ENCODE measurements around the gene CHST6.
"Not testable (repeated sequence)": the region's sequence is repeated elsewhere in the genome, so short reads cannot be mapped to it uniquely, and the experiment has no call there.

The CHST6 gene

GRCh38 chr16:75433732-75434413 is 61.4 kb downstream of the CHST6 start:
- no peak for DNase-seq (ENCODE audit: low spot score)

GRCh38 chr16:75432828-75433731 is 62.2 kb downstream of the CHST6 start, which contains the start of gene CFDP1:
Gene CFDP1, minus strand, starts transcription at chr16:75433503. Its CDS starts 151 bp downstream, at chr16:75433352.
- peak; percentile 99 for DNase-seq (ENCODE audit: low spot score)

DNA sequence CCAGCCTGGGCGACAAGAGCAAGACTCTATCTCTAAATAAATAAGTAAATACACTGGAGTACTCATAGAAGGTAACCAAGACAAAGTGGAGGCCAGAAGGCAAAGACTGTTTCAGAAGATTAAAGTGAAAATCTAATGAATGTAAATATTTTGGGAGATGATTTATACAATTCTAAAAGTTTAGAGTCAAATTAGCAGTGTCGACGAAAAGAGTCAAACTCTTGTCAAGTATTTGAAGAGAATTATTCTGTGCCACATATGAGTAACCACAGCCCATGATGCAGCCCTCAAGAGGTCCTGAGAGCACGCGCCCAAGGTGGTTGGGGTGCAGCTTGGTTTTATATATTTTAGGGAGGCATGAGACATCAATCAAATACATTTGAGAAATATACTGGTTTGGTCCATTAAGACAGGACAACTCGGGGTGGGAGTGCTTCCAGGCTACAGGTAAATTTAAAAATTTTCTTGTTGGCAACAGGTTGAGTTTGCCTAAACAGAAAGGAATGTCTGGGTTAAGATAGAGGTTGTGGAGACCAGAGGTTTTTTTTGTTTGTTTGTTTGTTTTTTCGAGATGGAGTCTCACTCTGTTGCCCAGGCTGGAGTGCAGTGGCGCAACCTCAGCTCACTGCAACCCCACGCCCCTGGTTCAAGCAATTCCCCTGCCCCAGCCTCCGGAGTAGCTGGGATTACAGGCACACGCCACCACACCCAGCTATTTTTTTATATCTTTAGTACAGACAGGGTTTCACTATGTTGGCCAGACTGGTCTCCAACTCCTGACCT is 65.4 kb downstream of the CHST6 start:
- no peak for DNase-seq (ENCODE audit: low spot score)

DNA sequence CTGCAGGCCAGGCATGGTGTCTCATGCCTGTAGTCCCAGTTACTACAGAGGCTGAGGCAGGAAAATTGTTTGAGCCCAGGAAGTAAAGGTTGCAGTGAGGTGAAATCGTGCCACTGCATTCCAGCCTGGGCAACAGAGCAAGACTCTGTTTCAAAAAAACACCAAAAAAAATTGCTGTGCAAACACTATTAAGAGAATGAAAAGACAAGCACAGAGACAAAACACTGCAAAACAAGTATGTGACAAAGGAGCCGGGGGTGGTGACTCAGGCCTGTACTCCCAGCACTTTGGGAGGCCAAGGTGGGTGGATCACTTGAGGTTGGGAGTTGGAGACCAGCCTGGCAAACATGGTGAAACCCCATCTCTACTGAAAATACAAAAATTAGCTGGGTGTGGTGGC is 68.7 kb downstream of the CHST6 start:
- not testable (repeated sequence) for DNase-seq (ENCODE audit: low spot score)

DNA sequence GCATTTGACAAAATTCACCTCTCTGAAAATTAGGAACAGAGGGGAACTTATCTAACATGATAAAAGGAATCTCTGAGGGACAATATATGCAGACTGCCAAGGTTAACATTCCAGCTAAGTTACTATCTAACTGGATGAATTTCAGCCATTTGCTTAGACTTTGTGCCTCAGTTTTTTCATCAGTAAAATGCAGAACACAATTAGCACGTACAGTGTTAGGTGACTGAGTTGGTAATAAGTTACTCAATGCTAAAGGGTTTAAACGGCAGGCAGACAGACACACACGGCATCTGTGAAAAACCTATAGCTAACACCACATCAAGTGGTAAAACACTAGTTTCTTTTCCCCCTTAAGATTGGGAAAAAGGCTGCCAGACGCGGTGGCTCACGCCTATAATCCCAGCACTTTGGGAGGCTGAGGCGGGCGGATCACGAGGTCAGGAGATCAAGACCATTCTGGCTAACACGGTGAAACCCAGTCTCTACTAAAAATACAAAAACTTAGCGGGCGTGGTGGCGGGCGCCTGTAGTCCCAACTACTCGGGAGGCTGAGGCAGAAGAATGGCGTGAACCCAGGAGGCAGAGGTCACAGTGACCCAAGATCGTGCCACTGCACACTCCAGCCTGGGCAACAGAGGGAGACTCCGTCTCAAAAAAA is 71.0 kb downstream of the CHST6 start:
- DNase-seq (ENCODE audit: low spot score) = not testable (repeated sequence)

DNA sequence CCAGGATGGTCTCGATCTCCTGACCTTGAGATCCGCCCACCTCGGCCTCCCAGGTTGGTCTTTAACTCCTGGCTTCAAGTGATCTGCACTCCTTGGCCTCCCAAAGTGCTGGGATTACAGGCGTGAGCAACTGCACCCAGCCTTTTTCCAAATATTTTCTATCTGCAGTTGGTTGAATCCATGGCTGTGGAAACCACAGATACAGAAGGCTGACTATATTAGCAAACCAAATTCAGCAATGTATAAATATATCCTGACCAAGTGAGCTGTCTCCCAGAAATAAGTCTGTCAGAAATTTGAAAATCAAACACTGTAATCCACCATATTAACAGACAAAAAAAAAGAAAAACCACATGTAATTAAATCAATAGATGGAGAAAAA is 71.5 kb downstream of the CHST6 start:
- no peak for DNase-seq (ENCODE audit: low spot score)
